OCI-LY7 (cell line): Measurements from ENCODE around the gene ABCA4.

ENCODE experiments used
- EZH2phosphoT487 ChIP-seq: fragments of 200-600 bp; sonication (generic); IDR thresholded peaks from 2 replicates; pipeline ENCODE4 v1.6.1; 2018; ENCODE audit warnings: low read depth, borderline replicate concordance, mild to moderate bottlenecking, mixed run types, antibody characterized with exemption, low read length, moderate library complexity, mixed read lengths
- TF ChIP-seq, protein P1 (sequence below): fragments of 200-600 bp; sonication (generic); conservative IDR thresholded peaks from 2 replicates; pipeline ENCODE4 v1.5.1; 2014; ENCODE audit warnings: mild to moderate bottlenecking, antibody characterized with exemption, low read length, moderate library complexity, mixed read lengths

DNA sequence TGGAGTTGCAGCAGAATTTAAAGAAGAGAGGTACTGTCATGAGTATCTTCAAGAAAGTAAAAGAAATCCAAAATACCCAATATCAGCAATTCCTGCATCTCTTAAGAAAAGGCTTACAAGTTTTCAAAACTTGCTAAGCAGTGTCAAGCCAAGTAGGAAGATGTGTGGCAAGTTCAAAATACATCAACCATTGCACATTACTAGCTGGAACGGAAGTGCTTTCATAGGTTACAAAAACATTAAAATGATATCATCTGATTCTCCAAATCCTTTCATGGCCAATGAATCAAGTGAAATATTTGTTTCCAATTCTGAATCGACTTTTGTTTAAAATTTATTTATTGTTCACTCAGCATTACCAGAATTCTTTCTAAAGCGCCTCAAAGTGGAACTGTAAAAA, 5.7 kb upstream of the ABCA4 start:
- TF ChIP-seq, protein P1, sequence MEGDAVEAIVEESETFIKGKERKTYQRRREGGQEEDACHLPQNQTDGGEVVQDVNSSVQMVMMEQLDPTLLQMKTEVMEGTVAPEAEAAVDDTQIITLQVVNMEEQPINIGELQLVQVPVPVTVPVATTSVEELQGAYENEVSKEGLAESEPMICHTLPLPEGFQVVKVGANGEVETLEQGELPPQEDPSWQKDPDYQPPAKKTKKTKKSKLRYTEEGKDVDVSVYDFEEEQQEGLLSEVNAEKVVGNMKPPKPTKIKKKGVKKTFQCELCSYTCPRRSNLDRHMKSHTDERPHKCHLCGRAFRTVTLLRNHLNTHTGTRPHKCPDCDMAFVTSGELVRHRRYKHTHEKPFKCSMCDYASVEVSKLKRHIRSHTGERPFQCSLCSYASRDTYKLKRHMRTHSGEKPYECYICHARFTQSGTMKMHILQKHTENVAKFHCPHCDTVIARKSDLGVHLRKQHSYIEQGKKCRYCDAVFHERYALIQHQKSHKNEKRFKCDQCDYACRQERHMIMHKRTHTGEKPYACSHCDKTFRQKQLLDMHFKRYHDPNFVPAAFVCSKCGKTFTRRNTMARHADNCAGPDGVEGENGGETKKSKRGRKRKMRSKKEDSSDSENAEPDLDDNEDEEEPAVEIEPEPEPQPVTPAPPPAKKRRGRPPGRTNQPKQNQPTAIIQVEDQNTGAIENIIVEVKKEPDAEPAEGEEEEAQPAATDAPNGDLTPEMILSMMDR, result no peak
- TF ChIP-seq EZH2phosphoT487, result no peak
